H9 (cell line): ENCODE data around the gene OR52K2. TPM values are rescaled to one million over a fixed set of nuclear protein-coding genes. Genes with fewer than 3 reads are reported as not detected.

Source experiments
- DNase-seq: peaks from one replicate; pipeline ENCODE4 v3.0.0-alpha.2; 2017
- H2AFZ ChIP-seq: one replicate; pipeline ENCODE4 v1.6.1; 2013; ENCODE audit warnings: mild to moderate bottlenecking, low read length, control low read depth, moderate library complexity
- H2AK5ac ChIP-seq: 2 replicates; pipeline ENCODE4 v1.6.1; 2013; ENCODE audit warnings: low read length, control low read depth, mixed read lengths; ENCODE audit not compliant: insufficient read length
- H2BK120ac ChIP-seq: one replicate; pipeline ENCODE4 v1.6.1; 2013; ENCODE audit warnings: low read depth, mild to moderate bottlenecking, low read length, control low read depth, inconsistent platforms; ENCODE audit not compliant: poor library complexity, severe bottlenecking
- H2BK12ac ChIP-seq: 2 replicates; pipeline ENCODE4 v1.6.1; 2013; ENCODE audit warnings: low read length, control low read depth, mixed read lengths, low read depth; ENCODE audit not compliant: insufficient read length
- H2BK15ac ChIP-seq: 2 replicates; pipeline ENCODE4 v1.6.1; 2013; ENCODE audit warnings: low read depth, low read length, control low read depth
- H2BK20ac ChIP-seq: one replicate; pipeline ENCODE4 v1.6.1; 2013; ENCODE audit warnings: low read depth, mild to moderate bottlenecking, low read length, control low read depth, inconsistent platforms; ENCODE audit not compliant: poor library complexity, severe bottlenecking
- H2BK5ac ChIP-seq: 2 replicates; pipeline ENCODE4 v1.6.1; 2013; ENCODE audit warnings: low read length, control low read depth, mixed read lengths; ENCODE audit not compliant: insufficient read length
- H3K14ac ChIP-seq: 2 replicates; pipeline ENCODE4 v1.6.1; 2013; ENCODE audit warnings: low read length, control low read depth; ENCODE audit not compliant: insufficient read depth
- H3K18ac ChIP-seq: 2 replicates; pipeline ENCODE4 v1.6.1; 2013; ENCODE audit warnings: low read depth, mild to moderate bottlenecking, mixed read lengths, low read length, control low read depth; ENCODE audit not compliant: insufficient read length
- H3K23ac ChIP-seq: 2 replicates; pipeline ENCODE4 v1.6.1; 2013; ENCODE audit warnings: low read length, control low read depth, mixed read lengths, low read depth; ENCODE audit not compliant: insufficient read length
- H3K23me2 ChIP-seq: 2 replicates; pipeline ENCODE4 v1.6.1; 2013; ENCODE audit warnings: low read depth, mild to moderate bottlenecking, mixed read lengths, low read length, control low read depth; ENCODE audit not compliant: insufficient read length, poor library complexity, severe bottlenecking
- H3K27ac ChIP-seq: 2 replicates; pipeline ENCODE4 v1.5.1; 2013; ENCODE audit warnings: low read length, control low read depth, mixed read lengths, low read depth; ENCODE audit not compliant: insufficient read length
- H3K27me3 ChIP-seq: 2 replicates; pipeline ENCODE4 v1.6.1; 2013; ENCODE audit warnings: low read length, control low read depth, inconsistent platforms; ENCODE audit not compliant: insufficient read depth
- H3K4ac ChIP-seq: 2 replicates; pipeline ENCODE4 v1.6.1; 2013; ENCODE audit warnings: low read depth, mild to moderate bottlenecking, control low read depth, inconsistent platforms, low read length, moderate library complexity
- H3K4me1 ChIP-seq: 2 replicates; pipeline ENCODE4 v1.6.1; 2013; ENCODE audit warnings: low read length, control low read depth, inconsistent platforms; ENCODE audit not compliant: insufficient read depth
- H3K4me2 ChIP-seq: 2 replicates; pipeline ENCODE4 v1.6.1; 2013; ENCODE audit warnings: low read length, control low read depth, mixed read lengths; ENCODE audit not compliant: insufficient read length, insufficient read depth
- H3K56ac ChIP-seq: 2 replicates; pipeline ENCODE4 v1.6.1; 2013; ENCODE audit warnings: low read depth, mild to moderate bottlenecking, mixed read lengths, low read length, control low read depth; ENCODE audit not compliant: insufficient read length
- H3K79me1 ChIP-seq: 2 replicates; pipeline ENCODE4 v1.6.1; 2013; ENCODE audit warnings: low read depth, mild to moderate bottlenecking, moderate library complexity, low read length, control low read depth, inconsistent platforms; ENCODE audit not compliant: insufficient read depth, poor library complexity, severe bottlenecking
- H3K79me2 ChIP-seq: 2 replicates; pipeline ENCODE4 v1.6.1; 2013; ENCODE audit warnings: low read length, control low read depth, inconsistent platforms; ENCODE audit not compliant: insufficient read depth
- H3K9ac ChIP-seq: 2 replicates; pipeline ENCODE4 v1.6.1; 2013; ENCODE audit warnings: low read length, control low read depth, mixed read lengths; ENCODE audit not compliant: insufficient read length; ENCODE audit errors: extremely low read depth
- H3K9me3 ChIP-seq: one replicate; pipeline ENCODE4 v1.6.1; 2013; ENCODE audit warnings: low read depth, low read length, inconsistent platforms; ENCODE audit not compliant: control insufficient read depth
- H3T11ph ChIP-seq: one replicate; pipeline ENCODE4 v1.6.1; 2013; ENCODE audit warnings: mild to moderate bottlenecking, low read length, control low read depth, inconsistent platforms
- H4K20me1 ChIP-seq: one replicate; pipeline ENCODE4 v1.6.1; 2013; ENCODE audit not compliant: control insufficient read depth, insufficient read length, insufficient read depth
- H4K5ac ChIP-seq: 2 replicates; pipeline ENCODE4 v1.6.1; 2013; ENCODE audit warnings: low read depth, mild to moderate bottlenecking, mixed read lengths, low read length, control low read depth; ENCODE audit not compliant: insufficient read length
- H4K8ac ChIP-seq: replicated peaks from 2 replicates; pipeline ENCODE4 v1.6.1; 2013; ENCODE audit warnings: low read length, control low read depth, mixed read lengths, low read depth; ENCODE audit not compliant: insufficient read length
- H4K91ac ChIP-seq: 2 replicates; pipeline ENCODE4 v1.6.1; 2013; ENCODE audit warnings: low read depth, mild to moderate bottlenecking, moderate library complexity, mixed read lengths, low read length, control low read depth; ENCODE audit not compliant: insufficient read length
- H3K27ac Mint-ChIP-seq, 3 experiments: 2 replicates in 2 of 3; 3 replicates in 1 of 3; pipeline ENCODE4 v1.8.0; 2020 to 2021; ENCODE audit warnings: mixed read lengths in 3 of 3, mild to moderate bottlenecking in 1 of 3, moderate library complexity in 1 of 3
- H3K27me3 Mint-ChIP-seq: 2 replicates; pipeline ENCODE4 v1.8.0; 2021; ENCODE audit warnings: low read depth, mild to moderate bottlenecking, moderate library complexity, mixed read lengths
- H3K36me3 Mint-ChIP-seq, 3 experiments: 2 replicates in 2 of 3; 3 replicates in 1 of 3; pipeline ENCODE4 v1.8.0; 2020 to 2021; ENCODE audit warnings: low read depth in 3 of 3, mixed read lengths in 3 of 3; ENCODE audit not compliant: insufficient read depth in 1 of 3
- H3K4me1 Mint-ChIP-seq, 2 experiments: 2 replicates each; pipeline ENCODE4 v1.8.0; 2020; ENCODE audit warnings: mixed read lengths in 2 of 2
- H3K4me3 Mint-ChIP-seq, 2 experiments: 2 replicates in 1 of 2; 3 replicates in 1 of 2; pipeline ENCODE4 v1.8.0; 2020 to 2021; ENCODE audit warnings: mild to moderate bottlenecking in 2 of 2, mixed read lengths in 2 of 2, moderate library complexity in 1 of 2
- H3K9me3 Mint-ChIP-seq, 2 experiments: 2 replicates in 1 of 2; 3 replicates in 1 of 2; pipeline ENCODE4 v1.8.0; 2020; ENCODE audit warnings: mild to moderate bottlenecking in 2 of 2, mixed read lengths in 2 of 2, moderate library complexity in 1 of 2
- CTCF ChIP-seq: fragments of 200-600 bp; sonication (generic); conservative IDR thresholded peaks from 3 replicates; pipeline ENCODE4 v1.8.0; 2021; ENCODE audit warnings: antibody characterized with exemption, mild to moderate bottlenecking
- WGBS: extraction: QIAGEN DNeasy Blood & Tissue Kit; methylation state at CpG from one replicate; pipeline ENCODE4 v1.1.7; 2013; ENCODE audit warnings: missing lambda C conversion rate, low lambda C conversion rate, mixed read lengths; ENCODE audit not compliant: insufficient read length; ENCODE audit errors: extremely low coverage; 5-methylcytosine and 5-hydroxymethylcytosine counted together
- total RNA-seq: library from RNA; stranded (reverse); gene quantifications from 2 replicates; pipeline ENCODE4 v1.2.1, GENCODE V29; 2021

The OR52K2 gene
- total RNA-seq, 1 experiment from 2014 or later, result not detected

- no peaks in the 10 kb centered on the region for H3K79me2 ChIP-seq
- no peak overlapping the region for H3K27ac ChIP-seq
- peaks cover 16 to 17% of the 10 kb centered on the region in 2 experiments for H3K9me3 Mint-ChIP-seq
- no peak overlapping the region for H2BK20ac ChIP-seq
- WGBS, result no CpG with 5 or more reads among the region's 3 CpGs
- no peak overlapping the region for H3K9ac ChIP-seq
- H3K27ac Mint-ChIP-seq, result peak overlapping the region in 1 of 3 experiments; percentile 44; a peak in 1 of 7 replicates
- H3K56ac ChIP-seq, result no peak overlapping the region
- H3K4me1 ChIP-seq, result no peaks in the 10 kb centered on the region; the same call in 1 of the 2 replicates
- H3K23me2 ChIP-seq, result no peaks in the 10 kb centered on the region
- H3K27me3 Mint-ChIP-seq, result 0 out of 2 replicates have a peak, but pooled peaks cover 3% of the 10 kb centered on the region
- no peak overlapping the region for H2AK5ac ChIP-seq
- H2BK15ac ChIP-seq, result no peak overlapping the region
- no peak overlapping the region for H2AFZ ChIP-seq
- no peaks in the 10 kb centered on the region for H3K27me3 ChIP-seq
- no peak overlapping the region for H3K4ac ChIP-seq
- TF ChIP-seq CTCF, result no peak
- no peak overlapping the region for H4K8ac ChIP-seq
- H4K20me1 ChIP-seq, result no peaks in the 10 kb centered on the region
- no peak overlapping the region for H3K4me2 ChIP-seq
- H3K4me1 Mint-ChIP-seq, result peaks cover 31 to 33% of the 10 kb centered on the region in 2 experiments
- DNase-seq, result no peak
- no peaks in the 10 kb centered on the region for H3K79me1 ChIP-seq
- no peak overlapping the region for H3T11ph ChIP-seq
- H2BK5ac ChIP-seq, result no peak overlapping the region
- peaks cover 7 to 15% (median 13%) of the 10 kb centered on the region in 3 experiments; a peak in 6 of 7 replicates for H3K36me3 Mint-ChIP-seq
- H3K23ac ChIP-seq, result no peak overlapping the region
- no peaks in the 10 kb centered on the region for H3K9me3 ChIP-seq
- no peak overlapping the region for H2BK12ac ChIP-seq
- no peak overlapping the region for H3K4me3 Mint-ChIP-seq
- no peak overlapping the region for H4K91ac ChIP-seq
- no peak overlapping the region for H3K14ac ChIP-seq
- no peak overlapping the region for H4K5ac ChIP-seq
- no peak overlapping the region for H2BK120ac ChIP-seq
- no peak overlapping the region for H3K18ac ChIP-seq
These were observed 18.9 kb downstream of the OR52K2 start for GRCh38 chr11:4467811-4468606.
